GM04503 (cell line): Measurements from ENCODE around the gene WDR91.

Experiments used
- DNase-seq: peaks from one replicate; pipeline ENCODE4 v3.0.0-alpha.2; 2012; ENCODE audit warnings: low read depth

Gene WDR91

DNA sequence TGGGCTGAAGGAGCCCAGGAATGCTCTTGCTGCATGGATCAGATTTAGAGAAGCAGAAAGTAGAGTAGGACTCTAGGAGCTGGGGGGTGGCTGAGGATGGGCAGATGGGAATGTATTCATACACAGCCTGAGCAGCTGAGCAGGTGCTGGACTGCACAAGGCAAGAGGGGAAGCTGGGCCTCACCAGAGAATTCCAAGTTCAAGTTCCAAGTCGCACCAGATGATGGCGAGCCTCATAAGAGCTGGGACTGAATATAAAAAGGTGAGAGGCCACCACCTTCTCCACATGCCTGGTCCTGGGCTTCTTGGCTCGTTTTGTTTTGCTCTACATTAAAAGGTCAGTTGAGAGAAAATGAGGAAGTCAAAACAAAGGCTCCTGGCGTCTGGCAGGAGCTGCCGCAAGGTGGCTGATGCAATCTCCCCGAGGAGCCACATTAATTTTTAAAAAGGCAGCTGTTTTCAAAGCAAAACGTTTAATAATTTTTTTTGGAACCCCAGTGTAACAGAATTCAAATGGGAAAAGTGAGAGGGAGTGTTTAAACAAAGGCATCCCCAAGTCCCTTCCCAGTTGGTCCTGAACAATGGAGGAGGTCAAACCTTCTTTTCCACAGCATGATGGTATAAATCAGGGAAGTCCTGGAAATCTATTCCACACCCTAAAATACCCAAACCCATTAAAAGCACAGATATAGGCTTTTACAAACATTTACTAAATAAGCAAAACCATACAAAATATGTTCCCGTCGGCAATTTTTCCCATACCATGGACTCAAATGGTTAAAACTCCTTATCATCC lies 50.3 kb downstream of the WDR91 start:
- DNase-seq = no peak

DNA sequence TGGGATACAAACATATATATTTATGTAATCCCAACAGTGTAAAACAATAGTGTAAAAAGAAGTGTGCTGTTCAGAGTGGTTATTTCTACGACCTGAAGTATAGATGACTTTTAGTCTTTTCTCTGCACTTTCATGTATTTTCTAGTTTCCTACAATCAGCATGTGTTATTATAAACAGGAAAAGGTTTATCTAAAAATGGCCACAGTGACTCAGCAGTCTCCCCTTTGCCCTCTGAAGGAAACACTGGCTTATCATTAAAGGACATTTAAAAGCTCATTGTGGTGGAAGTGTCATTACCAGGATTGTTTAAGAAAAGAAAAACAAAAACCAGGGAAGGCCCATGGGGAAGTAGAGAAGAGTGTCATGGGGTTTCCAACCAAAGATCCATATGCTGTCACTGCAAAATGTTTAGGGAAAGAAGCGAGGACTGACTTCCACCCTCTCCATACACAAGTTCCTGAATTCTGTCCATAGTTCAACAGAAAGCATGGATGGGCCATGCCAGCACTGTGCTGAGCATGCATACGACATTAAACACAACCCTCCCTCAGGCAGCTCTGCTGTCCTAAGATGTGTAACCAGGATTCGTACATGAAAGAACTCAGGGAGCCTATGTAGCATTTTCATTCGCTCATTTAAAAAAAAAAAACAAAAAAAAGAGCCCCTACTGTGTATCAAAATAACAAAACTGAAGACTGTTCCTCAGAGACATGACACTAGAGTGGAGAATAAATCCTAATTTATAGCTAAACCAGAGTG lies 51.0 kb downstream of the WDR91 start:
- DNase-seq = no peak

DNA sequence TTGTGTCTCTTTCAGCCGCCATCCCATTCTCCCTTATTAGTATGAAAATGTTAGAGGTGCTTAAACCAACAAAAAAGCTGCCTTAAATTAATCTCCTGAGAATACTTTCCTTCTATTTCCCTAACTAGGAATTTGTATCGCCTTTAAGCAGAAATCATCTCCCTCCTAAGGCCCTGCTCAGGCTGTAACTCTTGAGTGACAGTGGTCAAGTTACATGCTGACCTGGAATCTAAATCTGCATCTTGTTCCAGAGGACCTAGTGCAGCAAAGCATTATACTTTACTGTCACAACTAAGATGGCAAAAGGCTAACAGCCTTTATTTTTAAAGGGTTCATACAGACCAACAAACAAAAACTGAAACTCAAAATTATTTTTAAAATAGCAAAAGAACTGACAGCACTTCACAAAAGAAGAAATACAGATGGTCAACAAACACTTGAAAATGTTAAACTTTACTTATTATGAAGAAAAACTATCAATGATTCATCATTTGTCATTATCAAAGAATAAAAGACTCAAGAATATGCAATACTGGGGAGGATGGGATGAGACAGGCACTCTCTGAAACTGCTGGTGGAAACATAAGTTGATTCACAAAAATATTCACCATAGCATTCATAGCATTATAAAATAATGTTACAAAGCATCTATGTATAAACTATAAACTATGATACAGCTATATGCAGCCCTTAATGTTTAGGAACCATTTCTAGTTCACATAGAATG lies 51.8 kb downstream of the WDR91 start:
- no peak for DNase-seq

DNA sequence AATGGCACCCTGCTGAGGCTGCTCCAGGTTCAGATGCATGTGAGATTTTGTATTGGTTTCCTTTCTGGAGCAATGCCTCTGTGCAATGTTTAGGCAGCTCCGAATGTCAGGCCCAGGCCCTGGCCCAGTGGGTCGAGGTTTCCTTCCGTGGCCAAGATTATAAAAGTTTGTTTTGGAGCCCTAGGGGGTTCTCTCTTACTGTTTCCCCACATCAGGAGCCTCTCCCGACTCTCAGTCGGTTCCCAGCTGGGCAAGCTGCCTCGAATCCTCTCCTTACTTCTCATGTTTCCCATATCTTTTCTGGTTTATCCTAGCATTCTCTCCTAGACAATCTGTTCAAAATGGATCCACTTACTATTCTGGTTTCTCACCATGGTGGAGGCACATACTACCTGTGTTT lies 52.5 kb downstream of the WDR91 start:
- DNase-seq = no peak

DNA sequence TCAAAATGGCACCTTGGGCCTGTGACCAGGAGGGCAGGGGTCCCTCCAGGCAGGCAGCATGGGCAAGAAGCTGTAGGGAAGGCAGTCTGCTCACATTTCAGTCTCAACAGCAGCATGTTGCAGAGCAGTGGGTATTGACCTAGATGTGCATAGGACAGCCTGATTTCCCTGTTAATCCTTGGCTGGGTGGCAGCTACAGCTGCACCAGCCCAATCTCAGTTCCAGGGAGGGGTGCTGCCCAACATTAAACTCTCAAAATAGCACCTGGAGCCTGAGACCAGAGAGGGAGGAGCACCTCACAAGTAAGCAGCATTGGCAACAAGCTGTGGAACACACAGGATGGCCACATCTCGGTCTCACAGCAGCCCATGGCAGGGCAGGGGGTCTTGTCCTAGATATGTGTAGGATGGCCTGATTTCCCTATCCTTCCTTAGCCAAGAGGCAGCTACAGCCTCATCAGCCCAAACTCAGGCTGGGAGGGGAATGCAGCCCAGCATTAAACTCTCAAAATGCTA lies 53.1 kb downstream of the WDR91 start:
- no peak for DNase-seq

DNA sequence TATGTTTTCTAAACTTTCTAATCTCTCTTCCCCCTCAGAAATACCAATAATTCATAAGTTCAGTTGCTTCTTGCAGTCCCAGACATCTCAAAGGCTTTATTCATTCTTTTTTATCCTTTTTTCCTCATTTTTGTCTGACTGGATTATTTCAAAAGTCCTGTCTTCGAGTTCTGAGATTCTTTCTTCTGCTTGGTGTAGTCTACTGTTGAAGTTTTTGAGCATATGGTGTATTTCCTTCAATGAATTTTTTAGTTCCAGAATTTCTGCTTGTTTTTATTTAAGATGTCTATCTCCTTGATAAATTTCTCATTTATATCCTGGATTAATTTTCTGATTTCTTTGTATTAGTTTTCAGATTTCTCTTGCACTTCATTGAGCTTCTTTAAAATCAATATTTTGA lies 55.0 kb downstream of the WDR91 start:
- DNase-seq = no peak

DNA sequence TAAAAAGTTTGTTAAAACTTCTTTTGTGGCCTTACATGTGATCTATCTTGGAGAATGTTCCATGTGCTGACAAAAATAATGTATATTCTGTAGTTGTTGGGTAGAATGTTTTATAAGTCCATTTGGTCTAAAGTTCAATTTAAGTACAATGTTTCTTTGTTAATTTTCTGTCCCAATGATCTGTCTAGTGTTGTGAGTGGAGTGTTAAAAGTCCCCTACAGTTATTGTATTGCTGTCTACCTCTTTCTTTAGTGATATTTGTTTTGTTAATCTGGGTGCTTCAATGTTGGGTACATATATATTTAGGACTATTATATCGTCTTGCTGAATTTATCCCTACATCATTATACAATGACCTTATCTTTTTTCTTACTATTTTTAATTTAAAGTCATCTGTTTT lies 56.6 kb downstream of the WDR91 start:
- DNase-seq = no peak

DNA sequence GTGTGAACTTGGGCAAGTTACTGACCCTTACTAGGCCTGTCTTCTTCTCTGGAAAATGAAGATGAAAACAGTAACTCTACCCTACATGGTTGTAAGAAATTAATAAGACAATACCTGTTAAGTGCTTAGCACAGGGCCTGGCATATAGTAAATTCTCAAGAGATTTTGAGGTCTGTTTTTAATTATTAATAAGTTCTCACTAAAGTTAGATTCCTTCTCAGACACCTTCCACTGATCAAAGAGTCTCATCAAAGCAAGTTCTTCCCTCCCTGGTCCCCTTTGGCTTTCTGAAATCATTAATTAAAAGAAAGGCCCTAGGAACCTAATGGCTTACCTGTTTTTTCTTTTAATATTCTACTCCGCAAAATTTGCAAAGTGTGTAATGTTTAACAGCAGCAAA lies 58.9 kb downstream of the WDR91 start:
- DNase-seq = no peak

DNA sequence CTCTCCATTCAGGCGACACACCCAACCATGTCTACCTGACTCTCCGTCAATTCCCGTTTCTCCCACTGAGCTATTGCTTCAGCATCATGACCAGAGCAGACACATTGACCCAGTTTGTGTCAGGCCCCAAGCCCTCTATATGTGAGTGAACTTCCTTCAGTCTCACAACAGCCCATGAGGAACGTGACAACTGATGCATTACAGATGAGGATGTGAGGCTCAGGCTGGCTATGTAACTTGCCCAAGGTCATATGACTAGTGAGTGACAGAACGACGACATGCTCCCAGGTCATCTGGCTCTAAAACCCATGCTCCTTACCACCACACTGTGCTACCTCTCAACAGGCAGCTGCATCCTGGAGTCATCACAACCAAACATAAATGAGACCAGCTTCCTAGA lies 59.8 kb downstream of the WDR91 start:
- no peak for DNase-seq

DNA sequence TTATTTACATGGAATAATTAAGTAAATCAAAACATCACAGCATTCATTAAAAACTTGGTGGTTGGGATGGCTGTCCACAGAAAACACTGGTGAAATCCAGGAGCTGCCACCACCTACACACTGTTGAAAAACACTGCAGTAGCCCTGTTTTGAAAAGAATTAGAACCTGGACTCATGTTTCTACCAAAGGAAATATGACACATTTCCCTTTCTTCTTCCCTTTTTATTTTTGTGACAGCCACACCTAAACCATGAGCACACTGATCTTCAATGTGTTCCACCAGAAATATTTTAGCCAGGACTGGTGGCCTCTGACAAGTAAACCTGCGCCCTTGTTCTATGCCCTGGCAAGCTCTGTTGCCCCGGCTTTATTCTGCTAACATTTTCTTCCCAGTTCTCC lies 60.2 kb downstream of the WDR91 start:
- DNase-seq = no peak

DNA sequence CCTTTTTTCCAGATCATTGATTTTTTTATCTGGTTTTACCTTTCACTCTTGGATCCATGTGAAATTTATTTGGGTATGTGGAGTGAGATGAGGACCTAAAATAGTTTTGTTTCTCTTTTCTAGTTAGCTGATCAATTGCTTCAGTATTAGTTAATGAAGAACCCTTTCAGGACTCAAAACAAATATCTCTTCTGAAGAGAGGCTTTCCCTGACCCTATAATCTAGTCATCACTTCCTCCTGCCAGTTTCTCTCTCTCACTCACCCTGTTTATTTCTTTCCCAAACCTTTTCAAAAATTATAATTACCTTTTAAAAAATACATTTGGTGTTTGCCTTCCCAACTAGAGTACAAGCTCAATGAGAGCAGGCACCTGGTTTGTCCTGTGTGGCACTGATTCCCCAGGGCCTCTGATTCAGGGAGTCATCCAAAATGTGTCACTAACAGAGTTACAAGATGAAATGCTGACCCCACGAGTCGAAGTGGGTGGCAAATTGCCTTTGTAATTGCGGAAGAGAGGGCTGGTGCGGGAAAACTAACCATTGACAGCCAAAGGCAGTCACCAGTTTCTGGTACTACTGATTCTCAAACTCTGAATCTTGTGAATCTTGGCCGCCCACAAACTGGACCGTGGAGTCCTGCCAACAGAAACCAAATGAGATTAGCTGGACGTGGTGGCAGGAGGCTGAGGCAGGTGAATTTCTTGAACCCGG lies 61.1 kb downstream of the WDR91 start:
- no peak for DNase-seq

DNA sequence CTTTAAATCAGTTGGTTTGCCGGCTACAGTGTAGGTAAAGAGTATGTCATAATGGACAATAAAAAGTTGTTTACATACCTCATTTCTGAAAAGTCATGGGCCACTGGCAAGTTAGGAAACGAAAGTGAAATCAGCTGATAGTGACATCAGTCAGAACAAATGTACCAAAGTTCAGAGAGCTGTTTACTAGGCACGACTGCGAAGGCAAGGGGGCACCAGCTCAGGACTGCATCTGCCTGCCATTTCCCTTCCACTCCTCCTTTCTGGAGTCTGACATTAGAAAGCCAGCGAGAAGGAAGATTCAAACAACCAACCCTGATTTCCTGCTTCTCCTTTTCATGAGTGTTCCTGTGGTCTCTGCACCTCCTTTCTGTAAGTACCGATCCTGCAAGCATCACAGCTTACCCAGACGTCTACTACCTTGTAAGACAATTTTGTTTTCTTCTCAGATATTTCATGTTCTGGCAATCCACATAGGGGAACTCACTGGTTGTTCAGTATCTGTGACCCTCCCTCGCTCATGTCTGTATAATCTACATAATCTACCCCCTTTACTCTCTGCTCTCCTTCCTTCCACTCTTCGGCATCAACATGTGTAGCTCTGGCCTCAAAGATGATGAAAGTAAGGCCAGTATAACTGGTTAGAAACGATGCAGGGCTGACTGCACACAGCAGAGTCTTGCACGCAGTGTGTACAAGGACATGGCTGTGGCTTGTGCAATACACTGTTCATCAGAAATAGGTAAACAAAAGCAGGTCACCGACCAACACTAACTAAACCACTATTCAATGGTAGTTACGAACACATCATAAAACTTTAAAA lies 63.2 kb downstream of the WDR91 start, which contains the start of gene TMEM140:
Gene TMEM140 (plus strand): TSS at position 174 of the 823 bp plus-strand sequence. CDS start 16,370 bp downstream, outside the sequence.
- no peak for DNase-seq

DNA sequence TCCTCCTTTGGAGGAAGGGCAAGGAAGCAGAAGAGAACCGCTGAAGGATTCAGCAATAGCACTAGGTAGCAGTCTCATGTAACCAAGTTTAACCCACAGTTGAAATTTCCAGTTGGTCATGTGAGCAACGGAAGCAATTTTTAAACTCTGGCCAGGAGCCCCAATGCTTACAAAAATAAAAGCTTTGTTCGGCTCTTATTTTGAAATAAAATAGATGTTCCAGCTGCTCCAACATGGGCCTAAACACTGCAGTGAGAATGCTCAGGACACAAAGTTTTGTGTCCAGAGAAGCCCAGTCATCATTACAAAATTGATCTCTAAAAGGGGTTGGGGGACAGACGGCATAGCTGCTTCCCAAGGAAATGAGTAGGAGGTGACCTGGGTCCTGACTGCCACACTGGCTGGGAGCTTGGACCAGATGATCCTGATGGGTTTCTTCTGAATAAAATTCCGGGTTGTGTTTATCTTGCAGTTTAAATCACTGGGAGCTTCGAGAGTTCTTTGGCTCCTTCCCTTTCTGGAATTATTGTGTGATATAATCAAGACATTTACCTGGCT lies 63.9 kb downstream of the WDR91 start:
- DNase-seq = no peak

DNA sequence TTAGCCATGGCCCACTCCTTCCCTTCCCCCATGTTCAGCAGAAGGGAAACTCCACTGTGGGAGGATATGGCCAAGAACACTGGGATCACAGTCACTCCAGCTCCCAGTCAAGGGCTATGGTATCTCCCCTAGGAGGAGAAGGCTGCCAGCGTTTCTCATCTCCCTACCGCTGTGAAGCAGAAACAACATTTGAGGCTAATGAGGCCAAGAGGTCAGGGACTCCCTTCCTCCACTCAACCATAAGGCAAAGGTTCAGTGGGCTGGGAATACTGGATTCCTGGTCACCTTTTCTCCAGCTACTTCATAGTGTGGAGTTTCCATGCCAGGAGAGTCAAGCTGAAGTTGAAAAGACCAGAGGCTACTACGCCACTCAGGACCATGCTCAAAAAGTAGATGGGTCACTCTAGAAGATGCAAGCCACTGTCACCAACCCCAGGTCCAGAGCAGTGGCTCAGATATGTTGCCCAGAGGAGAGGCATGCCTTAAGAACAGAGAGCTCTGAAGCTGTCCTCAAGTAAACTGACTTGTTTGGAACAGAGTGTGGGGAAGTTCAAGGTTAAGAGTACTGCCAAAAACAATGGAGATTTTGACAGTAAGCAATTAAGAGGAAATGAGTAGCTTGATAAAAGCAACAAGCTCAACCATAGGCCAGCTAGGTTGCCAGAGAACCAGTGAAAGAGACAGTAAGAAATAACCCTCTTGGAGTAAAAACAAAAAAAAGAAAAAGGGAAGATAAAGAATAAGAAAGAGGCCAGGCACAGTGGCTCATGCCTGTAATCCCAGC lies 67.2 kb downstream of the WDR91 start:
- DNase-seq = no peak
